Brain pericyte (primary cell): ENCODE data around the gene RAB3A.

ENCODE experiments used
- DNase-seq: peaks from one replicate; pipeline ENCODE4 v3.0.0-alpha.2; 2012; ENCODE audit warnings: low read depth, low spot score

RAB3A gene

GRCh38 chr19:18197306-18197705 is 6.5 kb downstream of the RAB3A start:
- no peak for DNase-seq

- DNase-seq = no peak
Observed at GRCh38 chr19:18196511-18196845, 7.4 kb downstream of the RAB3A start.

GRCh38 chr19:18194554-18195238 is 9.1 kb downstream of the RAB3A start:
- DNase-seq = no peak

- no peak for DNase-seq
Observed at GRCh38 chr19:18194181-18194530, 9.7 kb downstream of the RAB3A start.

- no peak for DNase-seq
Observed at GRCh38 chr19:18193388-18194180, 10.3 kb downstream of the RAB3A start.

GRCh38 chr19:18192673-18193387 is 11.0 kb downstream of the RAB3A start, which contains the start of gene MPV17L2:
MPV17L2 (plus strand) TSS chr19:18193218; CDS start chr19:18193282, 64 bp downstream.
- DNase-seq = peak; percentile 100

- DNase-seq = no peak
Observed at GRCh38 chr19:18191640-18192062, 12.2 kb downstream of the RAB3A start.

- DNase-seq = no peak
Observed at GRCh38 chr19:18190278-18190677, 13.6 kb downstream of the RAB3A start.

GRCh38 chr19:18185538-18185937 is 18.3 kb downstream of the RAB3A start:
- no peak for DNase-seq

GRCh38 chr19:18183529-18183928 is 20.3 kb downstream of the RAB3A start:
- no peak for DNase-seq

GRCh38 chr19:18179957-18180356 is 23.9 kb downstream of the RAB3A start:
- DNase-seq = no peak

GRCh38 chr19:18176367-18177310 is 27.2 kb downstream of the RAB3A start:
- DNase-seq = no peak

GRCh38 chr19:18174983-18175382 is 28.9 kb downstream of the RAB3A start:
- DNase-seq = no peak

GRCh38 chr19:18173572-18174288 is 30.1 kb downstream of the RAB3A start, which contains the start of gene IFI30:
IFI30 (plus strand) TSS chr19:18173813; CDS start chr19:18173842, 29 bp downstream.
- no peak for DNase-seq

GRCh38 chr19:18173054-18173571 is 30.7 kb downstream of the RAB3A start:
- no peak for DNase-seq

- no peak for DNase-seq
Observed at GRCh38 chr19:18172331-18173053, 31.4 kb downstream of the RAB3A start.

GRCh38 chr19:18171605-18172327 is 32.1 kb downstream of the RAB3A start:
- no peak for DNase-seq

- DNase-seq = no peak
Observed at GRCh38 chr19:18170714-18171255, 33.1 kb downstream of the RAB3A start.
